Measurements from ENCODE around the gene MEX3C.

MEX3C gene

DNA sequence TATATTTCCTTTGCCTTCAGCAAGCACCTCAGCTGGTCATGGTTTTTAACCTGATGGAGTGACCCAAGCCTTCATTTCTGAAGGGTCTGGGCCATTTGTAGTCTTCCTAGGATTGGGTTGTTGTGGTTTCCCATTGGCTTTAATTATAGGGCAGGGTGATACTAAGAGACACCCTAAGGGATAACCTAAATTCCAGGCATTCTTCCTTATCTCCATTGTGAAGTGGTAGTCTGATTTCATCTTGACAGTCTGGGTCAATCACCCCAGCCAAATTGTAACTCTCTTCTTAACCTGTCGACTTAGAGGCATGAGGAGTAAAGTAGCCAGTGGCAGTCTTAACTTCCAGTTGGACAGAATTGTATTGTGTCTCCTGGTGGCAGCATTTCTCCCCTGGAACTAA lies 30.2 kb upstream of the MEX3C start:
- Histone ChIP-seq H3K4me1 (ENCODE audit: insufficient read depth, low read length, severe bottlenecking) (no peaks in the 10 kb centered on the region), H3K9ac (ENCODE audit: low read length) (no peak overlapping the region), H3K9me2 (ENCODE audit: low read depth, low read length) (no peaks in the 10 kb centered on the region), H2AFZ (ENCODE audit: low read length) (no peak overlapping the region), H3K27me3 (ENCODE audit: insufficient read depth, low read length) (no peaks in the 10 kb centered on the region; the same call in 1 of the 2 replicates), H3K4me3 (ENCODE audit: low read depth, low read length, poor library complexity, severe bottlenecking) (no peak overlapping the region), H3K4me2 (ENCODE audit: low read length) (no peak overlapping the region), H3F3A (ENCODE audit: insufficient read depth, low read length) (no peaks in the 10 kb centered on the region), H3K27ac (ENCODE audit: low read depth, low read length, poor library complexity, severe bottlenecking) (no peak overlapping the region), H3K9me3 (ENCODE audit: low read length) (no peaks in the 10 kb centered on the region), H3K79me2 (ENCODE audit: insufficient read depth, low read length) (no peaks in the 10 kb centered on the region), H3K36me3 (ENCODE audit: insufficient read depth, low read length) (no peaks in the 10 kb centered on the region; the same call in 1 of the 2 replicates), H4K20me1 (ENCODE audit: insufficient read depth, low read length) (no peaks in the 10 kb centered on the region)
- TF ChIP-seq EZH2 (IDR thresholded peaks at IDR 0.05; ENCODE audit: borderline replicate concordance, low read length): no peak
- TF ChIP-seq, protein P1, sequence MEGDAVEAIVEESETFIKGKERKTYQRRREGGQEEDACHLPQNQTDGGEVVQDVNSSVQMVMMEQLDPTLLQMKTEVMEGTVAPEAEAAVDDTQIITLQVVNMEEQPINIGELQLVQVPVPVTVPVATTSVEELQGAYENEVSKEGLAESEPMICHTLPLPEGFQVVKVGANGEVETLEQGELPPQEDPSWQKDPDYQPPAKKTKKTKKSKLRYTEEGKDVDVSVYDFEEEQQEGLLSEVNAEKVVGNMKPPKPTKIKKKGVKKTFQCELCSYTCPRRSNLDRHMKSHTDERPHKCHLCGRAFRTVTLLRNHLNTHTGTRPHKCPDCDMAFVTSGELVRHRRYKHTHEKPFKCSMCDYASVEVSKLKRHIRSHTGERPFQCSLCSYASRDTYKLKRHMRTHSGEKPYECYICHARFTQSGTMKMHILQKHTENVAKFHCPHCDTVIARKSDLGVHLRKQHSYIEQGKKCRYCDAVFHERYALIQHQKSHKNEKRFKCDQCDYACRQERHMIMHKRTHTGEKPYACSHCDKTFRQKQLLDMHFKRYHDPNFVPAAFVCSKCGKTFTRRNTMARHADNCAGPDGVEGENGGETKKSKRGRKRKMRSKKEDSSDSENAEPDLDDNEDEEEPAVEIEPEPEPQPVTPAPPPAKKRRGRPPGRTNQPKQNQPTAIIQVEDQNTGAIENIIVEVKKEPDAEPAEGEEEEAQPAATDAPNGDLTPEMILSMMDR (IDR thresholded peaks at IDR 0.05; ENCODE audit: low read length): no peak

DNA sequence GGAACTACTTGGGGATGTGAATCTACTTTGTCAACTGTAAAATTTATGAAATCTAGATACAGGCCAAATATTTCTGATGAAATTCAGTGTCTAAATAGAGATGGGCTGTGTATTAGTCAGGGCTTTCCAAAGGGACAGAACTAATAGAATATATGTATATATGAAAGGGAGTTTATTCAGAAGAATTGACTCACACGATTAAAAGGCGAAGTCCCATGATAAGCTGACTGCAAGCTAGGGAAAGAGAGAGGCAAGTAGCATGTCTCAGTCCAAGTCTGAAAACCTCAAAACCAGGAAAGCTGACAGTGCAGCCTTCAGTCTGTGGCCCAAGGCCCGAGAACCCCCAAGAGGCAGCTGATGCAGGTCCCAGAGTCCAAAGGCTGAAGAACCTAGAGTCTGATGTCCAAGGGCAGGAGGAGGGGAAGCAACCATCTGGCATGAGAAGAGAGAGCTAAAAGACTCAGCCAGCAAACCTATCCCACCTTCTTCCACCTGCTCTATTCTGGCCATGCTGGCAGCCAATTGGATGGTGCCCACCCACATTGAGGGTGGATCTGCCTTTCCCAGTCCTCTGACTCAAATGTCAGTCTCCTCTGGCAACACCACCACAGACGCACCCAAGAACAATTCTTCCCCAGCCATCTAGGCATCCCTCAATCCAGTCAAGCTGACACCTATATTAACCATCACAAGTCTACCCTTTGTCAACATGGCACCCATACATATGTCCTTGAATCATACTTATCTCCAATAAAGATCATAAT lies 29.3 kb upstream of the MEX3C start:
- Histone ChIP-seq H2AFZ (ENCODE audit: low read length) (no peak overlapping the region), H4K20me1 (ENCODE audit: insufficient read depth, low read length) (no peaks in the 10 kb centered on the region)
- TF ChIP-seq EZH2 (IDR thresholded peaks at IDR 0.05; ENCODE audit: borderline replicate concordance, low read length): no peak
- TF ChIP-seq, protein P1 (IDR thresholded peaks at IDR 0.05; ENCODE audit: low read length): no peak

DNA sequence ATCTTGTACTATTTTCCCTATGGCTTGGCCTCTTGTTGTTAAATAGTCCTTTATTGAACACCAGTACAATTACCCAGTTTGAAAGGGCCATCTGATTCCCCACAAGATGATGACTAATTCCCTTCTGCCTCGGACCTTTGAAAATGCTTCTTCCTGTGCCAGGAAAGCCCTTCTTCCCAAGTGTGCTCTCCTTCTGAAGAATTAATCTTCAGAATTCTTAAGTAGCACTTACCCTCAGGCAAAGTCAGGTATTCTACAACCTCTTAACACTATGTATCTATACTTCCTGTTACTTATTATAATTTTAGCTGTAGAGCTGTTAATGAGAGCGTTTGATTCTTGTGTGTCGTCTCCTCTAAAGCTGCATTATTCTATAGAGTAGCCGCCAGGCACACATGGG lies 28.6 kb upstream of the MEX3C start:
- H3K4me1 ChIP-seq (ENCODE audit: insufficient read depth, low read length, severe bottlenecking): no peaks in the 10 kb centered on the region
- H3K9me3 ChIP-seq (ENCODE audit: low read length): no peaks in the 10 kb centered on the region
- H3K9me2 ChIP-seq (ENCODE audit: low read depth, low read length): no peaks in the 10 kb centered on the region
- no peak overlapping the region for H3K9ac ChIP-seq (ENCODE audit: low read length)
- H2AFZ ChIP-seq (ENCODE audit: low read length): no peak overlapping the region
- H3K79me2 ChIP-seq (ENCODE audit: insufficient read depth, low read length): no peaks in the 10 kb centered on the region
- H4K20me1 ChIP-seq (ENCODE audit: insufficient read depth, low read length): no peaks in the 10 kb centered on the region
- no peaks in the 10 kb centered on the region; the same call in 1 of the 2 replicates for H3K27me3 ChIP-seq (ENCODE audit: insufficient read depth, low read length)
- no peaks in the 10 kb centered on the region; the same call in 1 of the 2 replicates for H3K36me3 ChIP-seq (ENCODE audit: insufficient read depth, low read length)
- no peak overlapping the region for H3K4me3 ChIP-seq (ENCODE audit: low read depth, low read length, poor library complexity, severe bottlenecking)
- H3K4me2 ChIP-seq (ENCODE audit: low read length): no peak overlapping the region
- TF ChIP-seq, protein P1 (IDR thresholded peaks at IDR 0.05; ENCODE audit: low read length): no peak
- TF ChIP-seq EZH2 (IDR thresholded peaks at IDR 0.05; ENCODE audit: borderline replicate concordance, low read length): no peak
- no peaks in the 10 kb centered on the region for H3F3A ChIP-seq (ENCODE audit: insufficient read depth, low read length)
- H3K27ac ChIP-seq (ENCODE audit: low read depth, low read length, poor library complexity, severe bottlenecking): no peak overlapping the region

More for the DNA sequence above, 29.3 kb upstream of the MEX3C start:
- Histone ChIP-seq H3K27ac (ENCODE audit: low read depth, low read length, poor library complexity, severe bottlenecking) (no peak overlapping the region), H3K27me3 (ENCODE audit: insufficient read depth, low read length) (no peaks in the 10 kb centered on the region; the same call in 1 of the 2 replicates), H3K4me1 (ENCODE audit: insufficient read depth, low read length, severe bottlenecking) (no peaks in the 10 kb centered on the region), H3K79me2 (ENCODE audit: insufficient read depth, low read length) (no peaks in the 10 kb centered on the region), H3K36me3 (ENCODE audit: insufficient read depth, low read length) (no peaks in the 10 kb centered on the region; the same call in 1 of the 2 replicates), H3K9ac (ENCODE audit: low read length) (no peak overlapping the region), H3K4me2 (ENCODE audit: low read length) (no peak overlapping the region), H3K4me3 (ENCODE audit: low read depth, low read length, poor library complexity, severe bottlenecking) (no peak overlapping the region), H3F3A (ENCODE audit: insufficient read depth, low read length) (no peaks in the 10 kb centered on the region), H3K9me2 (ENCODE audit: low read depth, low read length) (no peaks in the 10 kb centered on the region), H3K9me3 (ENCODE audit: low read length) (no peaks in the 10 kb centered on the region)

Measured in OCI-LY1 (cell line).